Type B pancreatic cell (in vitro differentiated cells): ENCODE measurements around the gene CABP1. TPM values are rescaled to one million over a fixed set of nuclear protein-coding genes. Genes with fewer than 3 reads are reported as not detected.

Experiments
- DNase-seq: peaks from one replicate; pipeline ENCODE4 v3.0.0; 2021; ENCODE audit warnings: mixed read lengths; ENCODE audit not compliant: unreplicated experiment; ENCODE audit errors: extremely low spot score
- H3K27ac Mint-ChIP-seq: 2 replicates; pipeline ENCODE4 v1.8.0; 2021; ENCODE audit warnings: mild to moderate bottlenecking, mixed read lengths
- H3K27me3 Mint-ChIP-seq: 2 replicates; pipeline ENCODE4 v1.8.0; 2021; ENCODE audit warnings: mixed read lengths
- H3K36me3 Mint-ChIP-seq: 2 replicates; pipeline ENCODE4 v1.8.0; 2021; ENCODE audit warnings: mixed read lengths
- H3K4me1 Mint-ChIP-seq: one replicate; pipeline ENCODE4 v1.8.0; 2021; ENCODE audit warnings: mixed read lengths; ENCODE audit not compliant: unreplicated experiment
- H3K4me3 Mint-ChIP-seq: 2 replicates; pipeline ENCODE4 v1.8.0; 2021; ENCODE audit warnings: mild to moderate bottlenecking, mixed read lengths
- H3K9me3 Mint-ChIP-seq: 2 replicates; pipeline ENCODE4 v1.8.0; 2021; ENCODE audit warnings: mixed read lengths
- CTCF ChIP-seq: fragments of 200-600 bp; sonication (generic); conservative IDR thresholded peaks from 2 replicates; pipeline ENCODE4 v1.5.0; 2021; ENCODE audit warnings: antibody characterized with exemption, mild to moderate bottlenecking
- total RNA-seq: library from RNA; stranded (reverse); gene quantifications from 2 replicates; pipeline ENCODE4 v1.2.1, GENCODE V29; 2021; ENCODE audit warnings: low replicate concordance

Gene CABP1
- total RNA-seq, 1 donor from 2014 or later: 0.56 TPM

DNA sequence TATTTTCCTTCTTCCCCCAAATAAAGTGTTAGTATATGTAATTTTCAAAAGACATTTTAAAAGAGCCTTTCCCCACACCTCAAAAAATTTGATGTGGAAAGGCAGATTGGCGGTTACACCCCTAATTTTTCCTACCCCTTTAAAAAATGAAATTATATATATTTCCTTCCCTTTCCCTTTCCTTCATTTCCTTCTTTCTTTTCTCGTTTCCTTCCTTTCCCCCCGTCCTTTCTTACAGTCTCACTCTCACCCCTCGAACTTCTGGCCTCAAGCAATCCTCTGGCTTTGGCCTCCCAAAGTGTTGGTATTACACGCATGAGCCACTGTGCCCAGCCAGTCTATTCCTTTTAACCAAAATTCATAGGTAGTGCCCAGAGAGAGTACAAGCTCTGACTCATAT is 65.6 kb downstream of the CABP1 start:
- TF ChIP-seq CTCF: no peak
- no peak for DNase-seq
- Mint-ChIP-seq H3K4me3 (no peak overlapping the region), H3K27ac (no peak overlapping the region), H3K9me3 (no peaks in the 10 kb centered on the region), H3K4me1 (peaks cover 15% of the 10 kb centered on the region), H3K27me3 (no peaks in the 10 kb centered on the region), H3K36me3 (peaks cover 9% of the 10 kb centered on the region)

DNA sequence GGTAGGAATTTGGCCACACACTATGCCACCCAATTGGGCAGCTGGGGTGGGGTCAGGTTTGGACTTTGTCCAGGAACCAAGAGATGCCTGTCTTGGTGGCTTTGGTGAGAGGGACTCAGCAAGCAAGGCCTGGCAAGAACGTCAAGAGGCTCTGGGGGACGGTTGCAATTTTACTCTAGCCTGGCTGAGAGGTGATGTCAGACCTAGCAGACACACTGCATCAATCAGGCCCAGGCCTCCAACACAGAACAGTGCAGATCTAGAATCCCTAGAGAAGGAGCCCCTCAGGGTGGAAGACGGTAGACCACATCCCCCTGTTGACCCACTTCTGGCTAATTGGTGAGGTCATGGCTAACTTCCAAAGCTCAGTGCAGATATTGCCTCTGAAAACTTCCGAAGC is 68.2 kb downstream of the CABP1 start:
- peak overlapping the region; percentile 48 for H3K27ac Mint-ChIP-seq
- peaks cover 31% of the 10 kb centered on the region for H3K4me1 Mint-ChIP-seq
- no peaks in the 10 kb centered on the region for H3K9me3 Mint-ChIP-seq

GRCh38 chr12:120710031-120710804 is 69.8 kb downstream of the CABP1 start, which contains the start of gene UNC119B:
TSS of gene UNC119B (plus strand) at chr12:120710458. CDS start at chr12:120710475, 17 bp downstream.
- TF ChIP-seq CTCF: no peak
- H3K36me3 Mint-ChIP-seq: peaks cover 6% of the 10 kb centered on the region
- H3K4me1 Mint-ChIP-seq: peaks cover 36% of the 10 kb centered on the region
- no peaks in the 10 kb centered on the region for H3K27me3 Mint-ChIP-seq
- H3K27ac Mint-ChIP-seq: peak within 1 kb of the TSS; percentile 63
- peak; percentile 80 for DNase-seq
- H3K4me3 Mint-ChIP-seq: peak within 1 kb of the TSS; percentile 89
- H3K9me3 Mint-ChIP-seq: no peaks in the 10 kb centered on the region

More for the DNA sequence above, 68.2 kb downstream of the CABP1 start:
- no peak for DNase-seq
- peaks cover 4% of the 10 kb centered on the region for H3K36me3 Mint-ChIP-seq
- H3K4me3 Mint-ChIP-seq: peak overlapping the region; percentile 52
- no peak for TF ChIP-seq CTCF
- no peaks in the 10 kb centered on the region for H3K27me3 Mint-ChIP-seq

- DNase-seq: no peak
- Mint-ChIP-seq H3K27me3 (no peaks in the 10 kb centered on the region), H3K9me3 (no peaks in the 10 kb centered on the region), H3K27ac (peak overlapping the region; percentile 63), H3K4me3 (peak overlapping the region; percentile 89), H3K4me1 (peaks cover 36% of the 10 kb centered on the region), H3K36me3 (peaks cover 6% of the 10 kb centered on the region)
- TF ChIP-seq CTCF: no peak
Measured at GRCh38 chr12:120710805-120711296, 70.4 kb downstream of the CABP1 start.

GRCh38 chr12:120711411-120711810 is 71.0 kb downstream of the CABP1 start:
- H3K9me3 Mint-ChIP-seq: no peaks in the 10 kb centered on the region
- no peak for DNase-seq
- peak overlapping the region; percentile 89 for H3K4me3 Mint-ChIP-seq
- peaks cover 9% of the 10 kb centered on the region for H3K36me3 Mint-ChIP-seq
- peak overlapping the region; percentile 63 for H3K27ac Mint-ChIP-seq
- H3K4me1 Mint-ChIP-seq: peaks cover 39% of the 10 kb centered on the region
- no peaks in the 10 kb centered on the region for H3K27me3 Mint-ChIP-seq
- TF ChIP-seq CTCF: no peak
